ENCODE data around the gene IFITM2.
"Not testable (repeated sequence)": the region's sequence is repeated elsewhere in the genome, so short reads cannot be mapped to it uniquely, and the experiment has no call there.

The IFITM2 gene

DNA sequence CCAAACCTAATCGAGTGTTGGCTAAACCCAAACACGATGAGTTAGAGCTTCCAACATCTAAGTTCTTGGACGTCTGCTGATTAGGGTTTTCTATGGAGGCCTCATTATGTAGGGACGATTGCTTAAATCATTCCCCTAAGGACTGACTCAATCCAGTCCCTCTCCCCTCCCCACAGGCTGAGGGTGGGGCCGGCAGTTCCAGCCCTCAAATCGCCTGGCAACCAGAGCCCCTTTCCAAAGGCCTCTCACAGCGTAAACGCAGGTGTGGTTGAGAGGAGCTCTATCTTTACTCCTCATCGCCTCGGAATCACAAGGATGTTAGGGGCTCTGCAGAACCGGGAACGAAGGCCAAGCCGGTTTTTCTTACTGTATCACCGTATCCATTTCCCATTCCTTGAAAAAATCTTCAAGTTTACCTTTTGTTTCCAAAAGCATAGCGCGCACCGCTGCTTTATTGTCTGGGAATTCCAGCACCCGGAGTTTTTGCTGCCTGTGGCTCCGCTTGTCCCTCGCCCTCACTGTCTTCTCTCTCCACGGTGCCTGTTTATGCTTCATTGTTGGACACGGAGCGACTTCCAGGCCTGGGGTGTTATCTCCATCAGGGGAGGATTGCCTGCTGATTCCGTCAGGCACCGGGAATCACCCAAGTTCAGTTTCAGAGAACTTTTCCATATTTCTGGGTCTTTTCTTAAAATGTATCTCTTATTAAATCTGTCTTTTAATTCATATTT is 26.8 kb downstream of the IFITM2 start:
- Histone ChIP-seq H3K27me3 (ENCODE audit: low read depth, low read length) (no peaks in the 10 kb centered on the region), H3K27ac (ENCODE audit: low read length) (no peak overlapping the region), H3K9me3 (ENCODE audit: control insufficient read depth in 1 of 2, low read length in 2 of 2) (no peaks in the 10 kb centered on the region), H3K4me3 (ENCODE audit: low read depth in 1 of 2, low read length in 2 of 2) (no peak overlapping the region), H3K36me3 (ENCODE audit: control insufficient read depth in 1 of 2, insufficient read depth in 2 of 2, low read length in 2 of 2) (no peaks in the 10 kb centered on the region), H3K4me1 (ENCODE audit: control insufficient read depth in 1 of 2, insufficient read depth in 2 of 2, low read length in 2 of 2) (peaks cover 8 to 16% of the 10 kb centered on the region in 2 donors)

DNA sequence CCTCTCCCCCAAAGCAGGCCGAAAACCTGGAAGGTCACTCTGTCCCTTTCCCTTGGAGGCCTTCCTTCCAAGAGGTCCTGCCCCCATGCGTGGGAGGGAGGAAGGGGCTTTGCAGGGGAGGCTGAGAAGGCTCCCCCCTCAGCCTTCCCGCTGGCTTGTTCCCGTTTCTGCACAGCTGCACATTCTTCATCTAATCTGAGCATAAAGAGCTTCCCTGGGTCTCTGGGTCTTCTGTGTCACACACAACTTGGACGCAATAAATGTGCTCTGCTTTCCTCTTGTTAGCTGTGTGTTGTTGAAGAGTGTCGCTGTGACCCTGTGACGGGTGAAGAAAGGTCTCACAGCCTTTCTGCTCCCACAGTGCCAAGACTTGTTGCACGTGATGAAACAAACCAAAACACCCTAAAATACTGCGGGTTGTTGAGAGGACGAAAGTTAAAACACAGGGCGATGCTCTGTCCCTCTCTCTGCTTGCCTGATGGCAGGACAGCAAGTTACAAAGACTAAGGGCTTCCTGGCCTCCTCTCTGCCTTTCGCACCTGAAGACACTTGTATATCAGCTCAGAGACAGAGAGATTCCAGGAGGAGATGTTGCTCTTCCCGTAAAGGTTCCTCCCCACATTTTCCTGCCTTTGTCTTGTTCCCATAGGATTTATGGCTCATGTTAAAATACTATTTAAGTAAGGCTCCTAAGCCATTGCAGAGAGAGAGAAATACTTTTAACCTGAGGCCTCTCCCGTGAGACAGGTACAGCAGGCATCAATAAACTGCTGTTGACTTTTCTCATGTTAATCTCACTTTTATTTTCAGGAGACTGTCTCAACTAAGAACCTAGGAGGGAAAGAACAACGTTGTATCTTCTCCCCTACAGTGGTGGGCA is 28.4 kb downstream of the IFITM2 start:
- H3K4me3 ChIP-seq (ENCODE audit: low read depth in 1 of 2, low read length in 2 of 2), result no peak overlapping the region
- H3K36me3 ChIP-seq (ENCODE audit: control insufficient read depth in 1 of 2, insufficient read depth in 2 of 2, low read length in 2 of 2), result no peaks in the 10 kb centered on the region
- H3K27me3 ChIP-seq (ENCODE audit: low read depth, low read length), result no peaks in the 10 kb centered on the region
- no peaks in the 10 kb centered on the region for H3K9me3 ChIP-seq (ENCODE audit: control insufficient read depth in 1 of 2, low read length in 2 of 2)
- H3K27ac ChIP-seq (ENCODE audit: low read length), result peak overlapping the region; percentile 69
- peaks cover 8 to 16% of the 10 kb centered on the region in 2 donors for H3K4me1 ChIP-seq (ENCODE audit: control insufficient read depth in 1 of 2, insufficient read depth in 2 of 2, low read length in 2 of 2)

DNA sequence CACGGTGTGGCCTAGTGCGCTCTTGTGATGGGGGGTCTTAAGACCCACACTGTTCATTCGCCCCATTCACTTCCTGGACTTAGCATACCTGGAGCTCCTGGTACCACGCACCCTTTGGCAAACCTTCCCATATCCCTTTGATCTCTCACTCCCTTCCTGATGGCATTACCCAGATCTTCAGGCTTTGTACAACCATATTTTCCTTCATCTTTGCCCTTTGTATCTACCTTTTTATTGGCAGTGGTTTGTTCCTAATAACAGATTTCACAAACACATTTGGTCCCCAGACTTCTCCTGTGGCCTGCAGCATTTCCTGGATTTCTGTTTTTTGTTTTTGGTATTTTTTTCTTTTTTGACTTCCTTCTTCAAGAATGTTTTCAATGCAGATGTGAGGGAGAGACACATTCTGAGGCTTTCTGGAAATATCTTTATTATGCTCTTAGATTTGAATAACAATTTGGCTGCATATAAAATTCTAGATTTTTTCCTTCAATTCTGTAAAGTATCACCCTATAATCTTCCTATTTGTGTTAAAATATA is 29.1 kb downstream of the IFITM2 start:
- H3K4me3 ChIP-seq (ENCODE audit: low read depth in 1 of 2, low read length in 2 of 2), result no peak overlapping the region
- H3K27ac ChIP-seq (ENCODE audit: low read length), result peak overlapping the region; percentile 69
- no peaks in the 10 kb centered on the region for H3K27me3 ChIP-seq (ENCODE audit: low read depth, low read length)
- peaks cover 8 to 16% of the 10 kb centered on the region in 2 donors for H3K4me1 ChIP-seq (ENCODE audit: control insufficient read depth in 1 of 2, insufficient read depth in 2 of 2, low read length in 2 of 2)
- H3K36me3 ChIP-seq (ENCODE audit: control insufficient read depth in 1 of 2, insufficient read depth in 2 of 2, low read length in 2 of 2), result no peaks in the 10 kb centered on the region
- no peaks in the 10 kb centered on the region for H3K9me3 ChIP-seq (ENCODE audit: control insufficient read depth in 1 of 2, low read length in 2 of 2)

DNA sequence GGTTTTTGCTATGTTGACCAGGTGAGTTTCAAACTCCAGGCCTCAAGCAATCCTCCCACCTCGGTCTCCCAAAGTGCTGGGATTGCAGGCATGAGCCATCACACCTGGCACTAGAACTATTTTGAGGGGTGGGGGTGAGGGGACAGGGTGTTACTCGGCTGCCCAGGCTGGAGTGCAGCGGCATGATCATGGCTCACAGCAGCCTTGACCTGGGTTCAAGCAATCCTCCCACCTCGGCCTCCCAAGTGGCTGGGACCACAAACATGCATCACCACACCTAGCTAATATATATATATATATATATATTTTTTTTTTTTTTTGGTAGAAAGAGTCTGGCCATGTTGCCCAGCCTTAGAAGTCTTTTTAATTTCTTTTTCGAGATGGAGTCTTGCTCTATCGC is 30.1 kb downstream of the IFITM2 start:
- H3K27ac ChIP-seq (ENCODE audit: low read length), result no peak overlapping the region
- no peaks in the 10 kb centered on the region for H3K27me3 ChIP-seq (ENCODE audit: low read depth, low read length)

DNA sequence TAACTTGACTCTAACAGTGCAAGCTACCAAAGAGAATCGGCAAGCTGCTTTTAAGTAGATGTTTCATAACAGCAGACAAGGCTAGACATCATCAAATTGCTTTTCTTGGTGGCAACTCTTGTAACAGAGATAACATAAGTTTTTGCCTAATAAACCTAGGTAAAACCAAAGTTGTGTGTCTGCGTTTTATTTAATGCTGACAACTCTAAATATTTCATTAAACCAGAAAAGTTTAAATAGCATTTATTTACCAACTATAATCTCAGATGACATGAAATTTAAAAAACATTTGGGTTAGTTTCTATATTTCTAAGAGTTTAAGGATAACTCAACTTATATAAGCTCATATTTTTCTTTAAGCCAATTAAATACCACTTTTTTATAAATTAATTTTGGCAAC is 32.3 kb downstream of the IFITM2 start:
- H3K27ac ChIP-seq (ENCODE audit: low read length), result no peak overlapping the region
- H3K4me3 ChIP-seq (ENCODE audit: low read depth in 1 of 2, low read length in 2 of 2), result no peak overlapping the region
- no peaks in the 10 kb centered on the region for H3K9me3 ChIP-seq (ENCODE audit: control insufficient read depth in 1 of 2, low read length in 2 of 2)
- H3K27me3 ChIP-seq (ENCODE audit: low read depth, low read length), result no peaks in the 10 kb centered on the region
- H3K36me3 ChIP-seq (ENCODE audit: control insufficient read depth in 1 of 2, insufficient read depth in 2 of 2, low read length in 2 of 2), result no peaks in the 10 kb centered on the region
- H3K4me1 ChIP-seq (ENCODE audit: control insufficient read depth in 1 of 2, insufficient read depth in 2 of 2, low read length in 2 of 2), result peaks cover 8 to 16% of the 10 kb centered on the region in 2 donors

More for the DNA sequence above, 30.1 kb downstream of the IFITM2 start:
- Histone ChIP-seq H3K9me3 (ENCODE audit: control insufficient read depth in 1 of 2, low read length in 2 of 2) (no peaks in the 10 kb centered on the region), H3K4me3 (ENCODE audit: low read depth in 1 of 2, low read length in 2 of 2) (no peak overlapping the region), H3K4me1 (ENCODE audit: control insufficient read depth in 1 of 2, insufficient read depth in 2 of 2, low read length in 2 of 2) (peaks cover 8 to 16% of the 10 kb centered on the region in 2 donors), H3K36me3 (ENCODE audit: control insufficient read depth in 1 of 2, insufficient read depth in 2 of 2, low read length in 2 of 2) (no peaks in the 10 kb centered on the region)

DNA sequence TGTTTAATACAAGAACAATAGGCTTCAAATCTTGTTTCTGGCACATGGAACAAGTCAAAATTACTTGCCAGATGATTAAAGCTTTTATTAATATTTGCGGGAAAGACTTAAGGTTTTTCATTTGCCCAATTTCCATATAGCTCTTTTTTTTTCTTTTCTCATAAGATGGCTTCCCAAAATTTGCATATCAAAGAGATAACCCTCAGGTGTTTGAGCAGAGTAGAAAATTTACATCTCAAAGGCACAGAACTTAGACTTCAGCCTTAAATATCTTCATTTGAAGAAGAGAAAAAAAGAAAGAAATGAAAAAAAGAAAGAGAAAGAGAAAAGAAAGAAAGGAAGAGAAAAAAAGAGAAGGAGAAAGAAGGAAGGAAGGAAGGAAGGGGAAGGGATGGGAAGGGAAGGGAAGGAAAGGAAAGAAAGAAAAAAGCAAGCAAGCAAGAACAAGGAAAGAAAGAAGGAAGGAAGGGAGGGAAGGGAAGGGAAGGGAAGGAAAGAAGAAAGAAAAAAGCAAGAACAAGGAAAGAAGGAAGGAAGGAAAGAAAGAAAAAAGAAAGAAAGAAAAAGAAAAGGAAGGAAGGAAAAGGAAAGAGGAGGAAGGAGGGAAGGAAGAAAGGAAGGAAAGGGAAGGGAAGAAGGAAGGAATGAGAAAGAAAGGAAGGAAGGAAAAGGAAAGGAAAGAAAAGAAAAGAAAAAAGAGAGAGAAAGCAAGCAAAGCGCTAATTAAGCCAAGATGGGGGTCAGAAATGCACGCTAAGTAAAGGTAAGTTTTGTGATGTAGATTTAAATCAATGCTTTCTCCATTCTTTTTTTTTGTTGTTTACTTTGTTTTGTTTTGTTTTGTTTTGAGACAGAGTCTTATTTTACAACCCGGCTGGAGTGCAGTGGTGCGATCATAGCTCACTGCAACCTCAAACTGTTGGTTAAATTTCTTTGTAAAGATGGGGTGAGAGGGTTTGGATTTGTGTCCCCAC is 33.2 kb downstream of the IFITM2 start:
- Histone ChIP-seq H3K9me3 (ENCODE audit: control insufficient read depth in 1 of 2, low read length in 2 of 2) (no peaks in the 10 kb centered on the region), H3K27ac (ENCODE audit: low read length) (no peak overlapping the region), H3K4me3 (ENCODE audit: low read depth in 1 of 2, low read length in 2 of 2) (no peak overlapping the region), H3K36me3 (ENCODE audit: control insufficient read depth in 1 of 2, insufficient read depth in 2 of 2, low read length in 2 of 2) (no peaks in the 10 kb centered on the region), H3K4me1 (ENCODE audit: control insufficient read depth in 1 of 2, insufficient read depth in 2 of 2, low read length in 2 of 2) (peaks cover 8 to 11% of the 10 kb centered on the region in 2 donors), H3K27me3 (ENCODE audit: low read depth, low read length) (no peaks in the 10 kb centered on the region)

DNA sequence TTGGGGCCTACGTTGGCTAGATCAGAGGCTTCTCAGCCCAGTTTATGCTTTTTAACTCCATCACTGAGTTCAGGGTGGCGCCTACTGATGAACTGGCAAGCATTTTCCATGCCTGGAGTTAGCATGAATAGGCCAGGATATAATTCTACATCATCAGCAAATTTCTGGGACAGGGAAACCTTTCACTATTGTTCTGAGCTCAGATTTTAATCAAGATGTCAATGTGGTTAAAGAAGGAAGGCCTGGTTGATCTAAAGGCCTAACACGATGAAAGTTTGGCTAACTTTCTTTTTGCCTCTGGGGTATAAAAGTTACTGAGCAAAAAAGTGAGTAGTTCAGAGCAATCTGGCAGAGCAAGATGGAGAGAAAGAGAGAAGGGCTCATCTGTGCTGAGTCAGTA is 34.7 kb downstream of the IFITM2 start:
- Histone ChIP-seq H3K4me3 (ENCODE audit: low read depth in 1 of 2, low read length in 2 of 2) (no peak overlapping the region), H3K4me1 (ENCODE audit: control insufficient read depth in 1 of 2, insufficient read depth in 2 of 2, low read length in 2 of 2) (no peaks in the 10 kb centered on the region), H3K27me3 (ENCODE audit: low read depth, low read length) (no peaks in the 10 kb centered on the region), H3K27ac (ENCODE audit: low read length) (no peak overlapping the region), H3K36me3 (ENCODE audit: control insufficient read depth in 1 of 2, insufficient read depth in 2 of 2, low read length in 2 of 2) (no peaks in the 10 kb centered on the region), H3K9me3 (ENCODE audit: control insufficient read depth in 1 of 2, low read length in 2 of 2) (no peaks in the 10 kb centered on the region)

DNA sequence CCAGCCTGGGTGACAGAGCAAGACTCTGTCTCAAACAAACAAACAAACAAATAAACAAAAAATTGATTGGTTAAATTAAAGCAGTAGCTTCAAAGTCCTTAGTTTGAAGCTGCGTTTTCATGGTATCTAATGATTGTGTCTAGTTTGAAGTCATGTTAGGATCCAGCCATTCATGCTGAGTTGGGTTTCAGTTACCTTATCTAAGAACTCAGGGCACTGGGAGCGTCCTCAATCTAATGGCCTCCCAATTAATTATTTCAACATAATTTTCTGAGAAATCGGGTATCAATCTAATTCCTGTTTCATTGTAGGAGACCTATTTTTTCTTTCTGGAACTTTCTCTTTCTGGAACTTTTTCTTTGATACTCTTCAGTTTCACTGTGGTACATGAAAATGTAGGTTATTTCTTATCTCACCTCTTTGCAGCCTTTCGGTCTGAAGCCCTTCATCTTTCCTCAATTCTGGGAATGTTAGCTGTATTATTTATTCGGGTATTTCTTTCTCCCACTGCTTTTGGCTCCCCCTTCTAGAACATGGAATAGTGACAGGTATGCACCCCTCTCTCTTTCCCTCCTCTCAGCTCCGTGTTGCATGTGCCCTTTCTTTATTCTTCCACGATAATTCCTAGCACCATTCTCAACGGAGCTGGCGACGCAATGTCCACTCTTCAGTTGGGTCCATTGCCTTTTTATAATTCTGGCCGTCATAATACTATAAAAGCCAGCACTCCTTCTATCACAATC is 37.4 kb downstream of the IFITM2 start:
- Histone ChIP-seq H3K9me3 (ENCODE audit: control insufficient read depth in 1 of 2, low read length in 2 of 2) (no peaks in the 10 kb centered on the region), H3K4me3 (ENCODE audit: low read depth in 1 of 2, low read length in 2 of 2) (no peak overlapping the region), H3K27me3 (ENCODE audit: low read depth, low read length) (no peaks in the 10 kb centered on the region), H3K4me1 (ENCODE audit: control insufficient read depth in 1 of 2, insufficient read depth in 2 of 2, low read length in 2 of 2) (no peaks in the 10 kb centered on the region), H3K36me3 (ENCODE audit: control insufficient read depth in 1 of 2, insufficient read depth in 2 of 2, low read length in 2 of 2) (no peaks in the 10 kb centered on the region), H3K27ac (ENCODE audit: low read length) (no peak overlapping the region)

DNA sequence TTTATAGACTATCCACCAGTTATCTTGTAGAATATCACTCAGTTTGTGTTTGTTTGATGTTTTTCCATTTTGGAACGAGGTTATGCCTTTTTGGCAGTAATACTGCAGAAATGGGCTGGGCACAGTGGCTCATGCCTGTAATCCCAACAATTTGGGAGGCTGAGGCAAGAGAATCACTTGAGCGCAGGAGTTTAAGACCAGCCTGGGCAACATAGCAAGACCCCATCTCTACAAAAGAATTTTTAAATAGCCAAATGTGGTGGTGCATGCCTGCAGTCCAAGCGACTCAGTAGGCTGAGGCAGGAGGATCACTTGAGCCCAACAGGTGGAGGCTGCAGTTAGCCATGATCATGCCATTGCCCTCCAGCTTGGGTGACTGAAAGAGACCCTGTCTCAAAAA is 38.9 kb downstream of the IFITM2 start:
- no peak overlapping the region for H3K4me3 ChIP-seq (ENCODE audit: low read depth in 1 of 2, low read length in 2 of 2)
- H3K36me3 ChIP-seq (ENCODE audit: control insufficient read depth in 1 of 2, insufficient read depth in 2 of 2, low read length in 2 of 2), result no peaks in the 10 kb centered on the region
- no peak overlapping the region for H3K27ac ChIP-seq (ENCODE audit: low read length)
- H3K27me3 ChIP-seq (ENCODE audit: low read depth, low read length), result no peaks in the 10 kb centered on the region
- no peaks in the 10 kb centered on the region for H3K4me1 ChIP-seq (ENCODE audit: control insufficient read depth in 1 of 2, insufficient read depth in 2 of 2, low read length in 2 of 2)
- H3K9me3 ChIP-seq (ENCODE audit: control insufficient read depth in 1 of 2, low read length in 2 of 2), result no peaks in the 10 kb centered on the region

DNA sequence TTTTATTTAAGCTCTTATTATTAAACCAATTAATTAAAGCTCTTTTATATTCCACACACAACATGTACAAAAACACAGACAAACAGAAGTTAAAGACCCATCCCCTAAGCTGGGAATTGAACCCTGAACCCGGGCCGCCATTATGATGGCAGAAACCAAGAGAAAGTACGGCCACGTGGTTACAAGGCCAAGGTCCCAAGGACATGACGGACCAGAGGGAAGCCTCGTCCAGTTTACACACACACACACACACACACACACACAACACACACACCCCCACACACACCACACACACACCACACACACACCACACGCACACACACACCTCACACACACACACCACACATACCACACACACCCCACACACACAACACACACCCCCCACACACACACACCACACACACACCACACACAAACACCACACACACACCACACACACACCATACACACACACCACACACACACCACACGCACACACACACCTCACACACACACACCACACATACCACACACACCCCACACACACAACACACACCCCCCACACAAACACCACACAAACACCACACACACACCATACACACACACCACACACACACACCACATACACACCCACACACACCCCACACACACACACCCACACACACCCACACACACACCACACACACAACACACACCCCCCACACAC is 41.8 kb downstream of the IFITM2 start:
- H3K4me1 ChIP-seq (ENCODE audit: control insufficient read depth in 1 of 2, insufficient read depth in 2 of 2, low read length in 2 of 2); H3K27ac ChIP-seq (ENCODE audit: low read length); H3K9me3 ChIP-seq (ENCODE audit: control insufficient read depth in 1 of 2, low read length in 2 of 2); H3K27me3 ChIP-seq (ENCODE audit: low read depth, low read length); H3K36me3 ChIP-seq (ENCODE audit: control insufficient read depth in 1 of 2, insufficient read depth in 2 of 2, low read length in 2 of 2); H3K4me3 ChIP-seq (ENCODE audit: low read depth in 1 of 2, low read length in 2 of 2): not testable (repeated sequence)
